Astrocyte (in vitro differentiated cells and primary cell): ENCODE measurements around the gene SH2D7.

Source experiments
- EZH2 ChIP-seq: IDR thresholded peaks from 2 replicates; pipeline ENCODE4 v1.6.1; 2012; ENCODE audit warnings: mild to moderate bottlenecking, low read length, inconsistent platforms; ENCODE audit not compliant: insufficient read depth
- TF ChIP-seq, protein P1 (sequence below): IDR thresholded peaks from 2 replicates; pipeline ENCODE4 v1.5.1; 2011; ENCODE audit warnings: low read depth, mild to moderate bottlenecking, inconsistent platforms, low read length, moderate library complexity; ENCODE audit not compliant: insufficient read depth

DNA sequence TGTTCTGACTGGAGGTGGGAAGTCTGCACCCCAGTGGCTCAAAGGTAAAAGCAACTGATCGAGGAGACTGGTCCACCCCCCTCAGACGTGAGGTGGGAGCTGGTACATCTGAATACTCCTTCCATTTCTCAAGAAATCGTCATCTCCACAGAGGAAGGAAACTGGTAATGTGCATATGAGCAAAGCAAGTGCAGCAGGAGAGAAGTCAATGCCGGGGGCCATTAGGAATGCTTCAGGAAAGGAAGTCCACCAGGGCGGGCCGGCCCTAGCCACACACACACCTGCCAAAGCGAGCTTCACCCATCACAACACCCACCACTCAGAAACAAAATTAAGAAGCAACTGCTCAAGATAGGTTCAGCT lies 23.3 kb upstream of the SH2D7 start:
- TF ChIP-seq, protein P1, sequence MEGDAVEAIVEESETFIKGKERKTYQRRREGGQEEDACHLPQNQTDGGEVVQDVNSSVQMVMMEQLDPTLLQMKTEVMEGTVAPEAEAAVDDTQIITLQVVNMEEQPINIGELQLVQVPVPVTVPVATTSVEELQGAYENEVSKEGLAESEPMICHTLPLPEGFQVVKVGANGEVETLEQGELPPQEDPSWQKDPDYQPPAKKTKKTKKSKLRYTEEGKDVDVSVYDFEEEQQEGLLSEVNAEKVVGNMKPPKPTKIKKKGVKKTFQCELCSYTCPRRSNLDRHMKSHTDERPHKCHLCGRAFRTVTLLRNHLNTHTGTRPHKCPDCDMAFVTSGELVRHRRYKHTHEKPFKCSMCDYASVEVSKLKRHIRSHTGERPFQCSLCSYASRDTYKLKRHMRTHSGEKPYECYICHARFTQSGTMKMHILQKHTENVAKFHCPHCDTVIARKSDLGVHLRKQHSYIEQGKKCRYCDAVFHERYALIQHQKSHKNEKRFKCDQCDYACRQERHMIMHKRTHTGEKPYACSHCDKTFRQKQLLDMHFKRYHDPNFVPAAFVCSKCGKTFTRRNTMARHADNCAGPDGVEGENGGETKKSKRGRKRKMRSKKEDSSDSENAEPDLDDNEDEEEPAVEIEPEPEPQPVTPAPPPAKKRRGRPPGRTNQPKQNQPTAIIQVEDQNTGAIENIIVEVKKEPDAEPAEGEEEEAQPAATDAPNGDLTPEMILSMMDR, result no peak
- no peak for TF ChIP-seq EZH2
